ENCODE measurements around the gene FGF12. TPM values are rescaled to one million over a fixed set of nuclear protein-coding genes. Genes with fewer than 3 reads are reported as not detected.

Gene FGF12
- total RNA-seq, 4 donors from 2014 or later: 0.32 to 0.55 TPM; not detected in 2

DNA sequence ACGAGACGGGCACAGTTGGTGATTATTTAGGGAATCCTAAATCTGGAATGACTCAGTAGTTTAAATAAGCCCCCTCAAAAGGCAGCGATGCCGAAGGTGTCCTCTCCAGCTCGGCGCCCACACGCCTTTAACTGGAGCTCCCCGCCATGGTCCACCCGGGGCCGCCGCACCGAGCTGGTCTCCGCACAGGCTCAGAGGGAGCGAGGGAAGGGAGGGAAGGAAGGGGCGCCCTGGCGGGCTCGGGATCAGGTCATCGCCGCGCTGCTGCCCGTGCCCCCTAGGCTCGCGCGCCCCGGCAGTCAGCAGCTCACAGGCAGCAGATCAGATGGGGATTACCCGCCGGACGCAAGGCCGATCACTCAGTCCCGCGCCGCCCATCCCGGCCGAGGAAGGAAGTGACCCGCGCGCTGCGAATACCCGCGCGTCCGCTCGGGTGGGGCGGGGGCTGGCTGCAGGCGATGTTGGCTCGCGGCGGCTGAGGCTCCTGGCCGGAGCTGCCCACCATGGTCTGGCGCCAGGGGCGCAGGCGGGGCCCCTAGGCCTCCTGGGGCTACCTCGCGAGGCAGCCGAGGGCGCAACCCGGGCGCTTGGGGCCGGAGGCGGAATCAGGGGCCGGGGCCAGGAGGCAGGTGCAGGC, 318.0 kb downstream of the FGF12 start:
- Histone ChIP-seq H3K4me1 (peaks cover 0 to 10% (median 3%) of the 10 kb centered on the region in 4 donors), H3K4me3 (peak overlapping the region in 3 of 4 donors; percentile 26 to 49 (median 33)), H3K36me3 (no peaks in the 10 kb centered on the region), H3K9me3 (no peaks in the 10 kb centered on the region), H3K27me3 (peaks cover 54% of the 10 kb centered on the region), H3K27ac (peak overlapping the region in 2 of 4 donors; percentile 8 to 24)
- in situ Hi-C loops (cut with MboI; ENCODE audit: low pct_ligation_motif_present in 1 of 4, low pct_unique_long_range_greater_than_20kb in 1 of 4, low sequenced_read_pairs in 3 of 4): no loop called here
- TF ChIP-seq POLR2A (IDR thresholded peaks at IDR 0.05): no peak
- TF ChIP-seq, protein P1, sequence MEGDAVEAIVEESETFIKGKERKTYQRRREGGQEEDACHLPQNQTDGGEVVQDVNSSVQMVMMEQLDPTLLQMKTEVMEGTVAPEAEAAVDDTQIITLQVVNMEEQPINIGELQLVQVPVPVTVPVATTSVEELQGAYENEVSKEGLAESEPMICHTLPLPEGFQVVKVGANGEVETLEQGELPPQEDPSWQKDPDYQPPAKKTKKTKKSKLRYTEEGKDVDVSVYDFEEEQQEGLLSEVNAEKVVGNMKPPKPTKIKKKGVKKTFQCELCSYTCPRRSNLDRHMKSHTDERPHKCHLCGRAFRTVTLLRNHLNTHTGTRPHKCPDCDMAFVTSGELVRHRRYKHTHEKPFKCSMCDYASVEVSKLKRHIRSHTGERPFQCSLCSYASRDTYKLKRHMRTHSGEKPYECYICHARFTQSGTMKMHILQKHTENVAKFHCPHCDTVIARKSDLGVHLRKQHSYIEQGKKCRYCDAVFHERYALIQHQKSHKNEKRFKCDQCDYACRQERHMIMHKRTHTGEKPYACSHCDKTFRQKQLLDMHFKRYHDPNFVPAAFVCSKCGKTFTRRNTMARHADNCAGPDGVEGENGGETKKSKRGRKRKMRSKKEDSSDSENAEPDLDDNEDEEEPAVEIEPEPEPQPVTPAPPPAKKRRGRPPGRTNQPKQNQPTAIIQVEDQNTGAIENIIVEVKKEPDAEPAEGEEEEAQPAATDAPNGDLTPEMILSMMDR (IDR thresholded peaks at IDR 0.05): no peak
- TF ChIP-seq POLR2AphosphoS5 (IDR thresholded peaks at IDR 0.05): no peak
- no peak for TF ChIP-seq EP300 (IDR thresholded peaks at IDR 0.05; ENCODE audit: low read depth)
- no peak for DNase-seq
- intact Hi-C loops (cut with DNase I; ENCODE audit: low total_unique reads): no loop called here
- 5% methylated on average over 51 of the region's 61 CpGs; no CpG with 5 or more reads in 1 of the 2 donors for WGBS, 2 donors (ENCODE audit: low coverage in 1 of 2)

DNA sequence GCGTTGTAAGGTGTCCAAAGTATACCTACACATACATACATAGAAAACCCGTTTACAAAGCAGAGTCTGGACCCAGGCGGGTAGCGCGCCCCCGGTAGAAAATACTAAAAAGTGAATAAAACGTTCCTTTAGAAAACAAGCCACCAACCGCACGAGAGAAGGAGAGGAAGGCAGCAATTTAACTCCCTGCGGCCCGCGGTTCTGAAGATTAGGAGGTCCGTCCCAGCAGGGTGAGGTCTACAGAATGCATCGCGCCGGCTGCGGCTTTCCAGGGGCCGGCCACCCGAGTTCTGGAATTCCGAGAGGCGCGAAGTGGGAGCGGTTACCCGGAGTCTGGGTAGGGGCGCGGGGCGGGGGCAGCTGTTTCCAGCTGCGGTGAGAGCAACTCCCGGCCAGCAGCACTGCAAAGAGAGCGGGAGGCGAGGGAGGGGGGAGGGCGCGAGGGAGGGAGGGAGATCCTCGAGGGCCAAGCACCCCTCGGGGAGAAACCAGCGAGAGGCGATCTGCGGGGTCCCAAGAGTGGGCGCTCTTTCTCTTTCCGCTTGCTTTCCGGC, 318.6 kb downstream of the FGF12 start:
- no peak for TF ChIP-seq POLR2A (IDR thresholded peaks at IDR 0.05)
- TF ChIP-seq, protein P1 (IDR thresholded peaks at IDR 0.05): no peak
- intact Hi-C loops (cut with DNase I; ENCODE audit: low total_unique reads): no loop called here
- peaks cover 54% of the 10 kb centered on the region for H3K27me3 ChIP-seq
- peaks cover 0 to 10% (median 3%) of the 10 kb centered on the region in 4 donors for H3K4me1 ChIP-seq
- peak overlapping the region in 3 of 4 donors; percentile 1 to 49 (median 33) for H3K4me3 ChIP-seq
- no peak for DNase-seq
- 0 to 2% methylated on average over 9 to 36 of the region's 41 CpGs for WGBS, 2 donors (ENCODE audit: low coverage in 1 of 2)
- H3K9me3 ChIP-seq: no peaks in the 10 kb centered on the region
- H3K36me3 ChIP-seq: no peaks in the 10 kb centered on the region
- in situ Hi-C loops (cut with MboI; ENCODE audit: low pct_ligation_motif_present in 1 of 4, low pct_unique_long_range_greater_than_20kb in 1 of 4, low sequenced_read_pairs in 3 of 4): no loop called here
- peak overlapping the region in 1 of 4 donors; percentile 8 for H3K27ac ChIP-seq

DNA sequence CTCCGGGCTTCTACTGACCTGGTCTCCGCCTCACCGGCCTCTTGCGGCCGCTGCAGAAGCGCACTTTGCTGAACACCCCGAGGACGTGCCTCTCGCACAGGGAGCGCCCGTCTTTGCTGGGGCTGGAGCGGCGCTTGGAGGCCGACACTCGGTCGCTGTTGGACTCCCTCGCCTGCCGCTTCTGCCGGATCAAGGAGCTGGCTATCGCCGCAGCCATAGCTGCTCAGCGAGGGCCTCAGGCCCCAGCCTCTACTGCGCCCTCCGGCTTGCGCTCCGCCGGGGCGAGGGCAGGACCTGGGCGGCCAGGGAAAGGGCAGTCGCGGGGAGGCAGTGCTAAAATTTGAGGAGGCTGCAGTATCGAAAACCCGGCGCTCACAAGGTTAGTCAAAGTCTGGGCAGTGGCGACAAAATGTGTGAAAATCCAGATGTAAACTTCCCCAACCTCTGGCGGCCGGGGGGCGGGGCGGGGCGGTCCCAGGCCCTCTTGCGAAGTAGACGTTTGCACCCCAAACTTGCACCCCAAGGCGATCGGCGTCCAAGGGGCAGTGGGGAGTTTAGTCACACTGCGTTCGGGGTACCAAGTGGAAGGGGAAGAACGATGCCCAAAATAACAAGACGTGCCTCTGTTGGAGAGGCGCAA, 319.2 kb downstream of the FGF12 start:
- intact Hi-C loops (cut with DNase I; ENCODE audit: low total_unique reads) (no loop called here), in situ Hi-C loops (cut with MboI; ENCODE audit: low pct_ligation_motif_present in 1 of 4, low pct_unique_long_range_greater_than_20kb in 1 of 4, low sequenced_read_pairs in 3 of 4) (no loop called here)
- peaks cover 0 to 10% (median 3%) of the 10 kb centered on the region in 4 donors for H3K4me1 ChIP-seq
- H3K36me3 ChIP-seq: no peaks in the 10 kb centered on the region
- no peak for TF ChIP-seq POLR2AphosphoS5 (IDR thresholded peaks at IDR 0.05)
- peaks cover 54% of the 10 kb centered on the region for H3K27me3 ChIP-seq
- WGBS, 2 donors (ENCODE audit: low coverage in 1 of 2): 8 to 20% methylated on average over 8 to 42 of the region's 50 CpGs
- peak overlapping the region in 3 of 4 donors; percentile 1 to 49 (median 33) for H3K4me3 ChIP-seq
- no peak for DNase-seq
- H3K9me3 ChIP-seq: no peaks in the 10 kb centered on the region
- H3K27ac ChIP-seq: no peak overlapping the region

DNA sequence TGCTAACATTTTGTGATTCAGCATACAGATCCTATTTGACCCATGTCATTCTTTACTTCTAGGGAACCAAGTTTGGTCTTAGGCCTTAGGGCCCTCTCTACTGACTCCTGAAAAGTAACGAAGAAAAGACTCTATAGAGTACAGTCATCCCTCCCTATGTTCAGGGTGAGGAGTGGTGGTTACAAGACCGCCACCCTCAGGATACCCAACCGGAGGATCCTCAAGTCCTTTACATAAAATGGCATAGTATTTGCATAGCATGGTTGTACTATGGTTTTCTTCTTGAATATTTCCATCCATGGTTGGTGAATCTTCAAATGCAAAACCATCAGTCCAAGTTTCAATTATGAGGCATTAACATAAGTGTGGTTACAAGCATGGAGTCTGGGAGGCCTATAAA, 327.6 kb downstream of the FGF12 start:
- Histone ChIP-seq H3K4me1 (no peaks in the 10 kb centered on the region), H3K27ac (no peak overlapping the region), H3K36me3 (no peaks in the 10 kb centered on the region), H3K9me3 (no peaks in the 10 kb centered on the region), H3K4me3 (no peak overlapping the region), H3K27me3 (no peaks in the 10 kb centered on the region)
- WGBS, 2 donors (ENCODE audit: low coverage in 1 of 2): 85 to 89% methylated on average over 3 of the region's 3 CpGs
- no peak for DNase-seq
- in situ Hi-C loops (cut with MboI; ENCODE audit: low pct_ligation_motif_present in 1 of 4, low pct_unique_long_range_greater_than_20kb in 1 of 4, low sequenced_read_pairs in 3 of 4) (no loop called here), intact Hi-C loops (cut with DNase I; ENCODE audit: low total_unique reads) (no loop called here)
- TF ChIP-seq, protein P1 (IDR thresholded peaks at IDR 0.05): no peak
